Mucosa of rectum (tissue), 2 donors: Measurements from ENCODE around the gene SPRED1.
"Not testable (repeated sequence)": the region's sequence is repeated elsewhere in the genome, so short reads cannot be mapped to it uniquely, and the experiment has no call there.

Experiments
- H3K27ac ChIP-seq, 2 donors: one replicate each; pipeline ENCODE4 v1.7.0; 2013; ENCODE audit warnings: inconsistent platforms in 2 of 2, low read depth in 2 of 2, low read length in 2 of 2
- H3K27me3 ChIP-seq, 2 donors: one replicate each; pipeline ENCODE4 v1.7.0; 2013; ENCODE audit warnings: low read length in 2 of 2; ENCODE audit not compliant: control insufficient read depth in 2 of 2, insufficient read depth in 2 of 2
- H3K36me3 ChIP-seq, 2 donors: one replicate each; pipeline ENCODE4 v1.7.0; 2013; ENCODE audit warnings: low read length in 2 of 2; ENCODE audit not compliant: control insufficient read depth in 2 of 2, insufficient read depth in 2 of 2
- H3K4me1 ChIP-seq, 2 donors: one replicate each; pipeline ENCODE4 v1.7.0; 2013; ENCODE audit warnings: low read length in 2 of 2, mild to moderate bottlenecking in 1 of 2; ENCODE audit not compliant: control insufficient read depth in 2 of 2, insufficient read depth in 2 of 2
- H3K4me3 ChIP-seq, 2 donors: one replicate each; pipeline ENCODE4 v1.7.0; 2013; ENCODE audit warnings: low read length in 2 of 2
- H3K9ac ChIP-seq, 2 donors: one replicate each; pipeline ENCODE4 v1.7.0; 2013; ENCODE audit warnings: low read length in 2 of 2, low read depth in 1 of 2, mild to moderate bottlenecking in 1 of 2
- H3K9me3 ChIP-seq, 2 donors: one replicate each; pipeline ENCODE4 v1.7.0; 2013; ENCODE audit warnings: low read length in 2 of 2; ENCODE audit not compliant: control insufficient read depth in 2 of 2
- donor health status: healthy.
- donor health status: Normal muscosa, but diverticular disease.

SPRED1 gene

GRCh38 chr15:38257676-38258075 is 5.0 kb downstream of the SPRED1 start:
- Histone ChIP-seq H3K27me3 (no peaks in the 10 kb centered on the region), H3K27ac (peak overlapping the region in 1 of 2 donors; percentile 17), H3K4me1 (peaks cover 9 to 12% of the 10 kb centered on the region in 2 donors), H3K36me3 (no peaks in the 10 kb centered on the region), H3K9me3 (no peaks in the 10 kb centered on the region), H3K9ac (no peak overlapping the region), H3K4me3 (no peak overlapping the region)

- Histone ChIP-seq H3K27me3 (no peaks in the 10 kb centered on the region), H3K4me3 (no peak overlapping the region), H3K27ac (no peak overlapping the region), H3K4me1 (peaks cover 4 to 9% of the 10 kb centered on the region in 2 donors), H3K36me3 (no peaks in the 10 kb centered on the region), H3K9me3 (no peaks in the 10 kb centered on the region), H3K9ac (no peak overlapping the region)
Measured at GRCh38 chr15:38259134-38259533, 6.5 kb downstream of the SPRED1 start.

- Histone ChIP-seq H3K9me3 (no peaks in the 10 kb centered on the region), H3K36me3 (no peaks in the 10 kb centered on the region), H3K27ac (no peak overlapping the region), H3K4me1 (peaks cover 1 to 2% of the 10 kb centered on the region in 2 donors), H3K9ac (no peak overlapping the region), H3K27me3 (no peaks in the 10 kb centered on the region), H3K4me3 (no peak overlapping the region)
Measured at GRCh38 chr15:38260077-38260476, 7.4 kb downstream of the SPRED1 start.

- Histone ChIP-seq H3K27ac (no peak overlapping the region), H3K9me3 (no peaks in the 10 kb centered on the region), H3K27me3 (no peaks in the 10 kb centered on the region), H3K36me3 (peaks cover 0 to 2% of the 10 kb centered on the region in 2 donors), H3K9ac (no peak overlapping the region), H3K4me3 (no peak overlapping the region), H3K4me1 (no peaks in the 10 kb centered on the region)
Measured at GRCh38 chr15:38263251-38263650, 10.6 kb downstream of the SPRED1 start.

DNA sequence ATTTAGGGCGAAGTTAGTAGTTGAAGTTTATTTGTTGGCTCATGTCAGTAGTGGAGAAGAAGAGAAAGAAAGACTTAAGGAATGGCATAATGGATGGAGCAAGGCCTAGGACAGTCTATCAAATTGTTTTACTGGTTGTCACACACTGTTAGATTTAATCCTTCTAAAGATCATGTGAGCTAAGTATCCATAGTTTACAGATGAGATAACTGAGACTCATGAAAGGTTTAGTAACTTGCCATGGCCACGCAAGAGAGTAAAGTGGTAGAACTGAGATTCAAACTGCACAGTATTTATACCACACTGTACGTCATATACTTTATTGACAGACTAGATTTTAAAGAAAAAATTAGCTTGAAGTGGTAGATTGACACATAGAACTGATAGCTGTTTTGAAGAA is 11.4 kb downstream of the SPRED1 start:
- Histone ChIP-seq H3K36me3 (peaks cover 0 to 3% of the 10 kb centered on the region in 2 donors), H3K4me1 (no peaks in the 10 kb centered on the region)

GRCh38 chr15:38266247-38266986 is 13.8 kb downstream of the SPRED1 start:
- no peak overlapping the region for H3K27ac ChIP-seq
- H3K4me3 ChIP-seq = no peak overlapping the region
- H3K9ac ChIP-seq = no peak overlapping the region
- no peaks in the 10 kb centered on the region for H3K9me3 ChIP-seq
- peaks cover 0 to 3% of the 10 kb centered on the region in 2 donors for H3K36me3 ChIP-seq
- H3K27me3 ChIP-seq = no peaks in the 10 kb centered on the region
- no peaks in the 10 kb centered on the region for H3K4me1 ChIP-seq

More for the DNA sequence above, 11.4 kb downstream of the SPRED1 start:
- Histone ChIP-seq H3K9ac (no peak overlapping the region), H3K9me3 (no peaks in the 10 kb centered on the region), H3K27me3 (no peaks in the 10 kb centered on the region), H3K4me3 (no peak overlapping the region), H3K27ac (no peak overlapping the region)

- Histone ChIP-seq H3K27me3 (no peaks in the 10 kb centered on the region), H3K4me1 (no peaks in the 10 kb centered on the region), H3K9me3 (no peaks in the 10 kb centered on the region), H3K36me3 (peaks cover 0 to 3% of the 10 kb centered on the region in 2 donors), H3K27ac (no peak overlapping the region), H3K4me3 (no peak overlapping the region), H3K9ac (no peak overlapping the region)
Measured at GRCh38 chr15:38267421-38268022, 14.9 kb downstream of the SPRED1 start.

- Histone ChIP-seq H3K4me3 (no peak overlapping the region), H3K36me3 (peaks cover 0 to 3% of the 10 kb centered on the region in 2 donors), H3K4me1 (peaks cover 0 to 3% of the 10 kb centered on the region in 2 donors), H3K27ac (no peak overlapping the region), H3K9me3 (no peaks in the 10 kb centered on the region), H3K9ac (no peak overlapping the region), H3K27me3 (no peaks in the 10 kb centered on the region)
Measured at GRCh38 chr15:38271144-38271543, 18.5 kb downstream of the SPRED1 start.

GRCh38 chr15:38271895-38272294 is 19.3 kb downstream of the SPRED1 start:
- Histone ChIP-seq H3K27ac (no peak overlapping the region), H3K9me3 (no peaks in the 10 kb centered on the region), H3K4me1 (peaks cover 0 to 3% of the 10 kb centered on the region in 2 donors), H3K36me3 (peaks cover 0 to 3% of the 10 kb centered on the region in 2 donors), H3K4me3 (no peak overlapping the region), H3K9ac (no peak overlapping the region), H3K27me3 (no peaks in the 10 kb centered on the region)

GRCh38 chr15:38272431-38272830 is 19.8 kb downstream of the SPRED1 start:
- not testable (repeated sequence) for H3K4me1 ChIP-seq, H3K4me3 ChIP-seq, H3K27ac ChIP-seq, H3K27me3 ChIP-seq, H3K9ac ChIP-seq, H3K36me3 ChIP-seq, H3K9me3 ChIP-seq
